Neuronal stem cell (in vitro differentiated cells): Measurements from ENCODE around the gene MITF.

Experiments used
- DNase-seq: peaks from one replicate; pipeline ENCODE4 v3.0.0-alpha.2; 2013; ENCODE audit warnings: low spot score
- H2AFZ ChIP-seq: one replicate; pipeline ENCODE4 v1.6.1; 2013; ENCODE audit warnings: mild to moderate bottlenecking, low read length, inconsistent platforms
- H2AK5ac ChIP-seq: 2 replicates; pipeline ENCODE4 v1.6.1; 2013; ENCODE audit warnings: low read depth, mild to moderate bottlenecking, inconsistent platforms, low read length, moderate library complexity, mixed read lengths
- H2BK120ac ChIP-seq: 2 replicates; pipeline ENCODE4 v1.6.1; 2013; ENCODE audit warnings: low read depth, mild to moderate bottlenecking, inconsistent platforms, low read length, moderate library complexity, mixed read lengths
- H2BK12ac ChIP-seq: one replicate; pipeline ENCODE4 v1.6.1; 2013; ENCODE audit warnings: low read length, inconsistent platforms
- H2BK15ac ChIP-seq: 2 replicates; pipeline ENCODE4 v1.6.1; 2013; ENCODE audit warnings: mild to moderate bottlenecking, low read length, inconsistent platforms, mixed read lengths
- H2BK5ac ChIP-seq: one replicate; pipeline ENCODE4 v1.6.1; 2013; ENCODE audit warnings: inconsistent platforms, mild to moderate bottlenecking, low read length, moderate library complexity
- H3K14ac ChIP-seq: one replicate; pipeline ENCODE4 v1.6.1; 2013; ENCODE audit warnings: low read length, inconsistent platforms
- H3K18ac ChIP-seq: 2 replicates; pipeline ENCODE4 v1.6.1; 2013; ENCODE audit warnings: low read length, inconsistent platforms
- H3K23ac ChIP-seq: 2 replicates; pipeline ENCODE4 v1.6.1; 2013; ENCODE audit warnings: low read depth, mild to moderate bottlenecking, mixed read lengths, low read length, inconsistent platforms; ENCODE audit not compliant: poor library complexity
- H3K27ac ChIP-seq: replicated peaks from 3 replicates; pipeline ENCODE4 v1.5.1; 2013; ENCODE audit warnings: low read length, inconsistent platforms
- H3K27me3 ChIP-seq, 3 experiments: 2 replicates each; pipeline ENCODE4 v1.6.1; 2013; ENCODE audit warnings: low read length in 3 of 3, mild to moderate bottlenecking in 2 of 3, inconsistent platforms in 1 of 3, low read depth in 1 of 3, mixed read lengths in 1 of 3, moderate library complexity in 1 of 3; ENCODE audit not compliant: control insufficient read depth in 3 of 3, insufficient read depth in 3 of 3
- H3K36me3 ChIP-seq, 2 donors: replicated peaks in 1 of 2; 2 replicates each; pipeline ENCODE4 v1.6.1; 2013; ENCODE audit warnings: low read length in 2 of 2; ENCODE audit not compliant: control insufficient read depth in 2 of 2, insufficient read depth in 2 of 2
- H3K4ac ChIP-seq: 2 replicates; pipeline ENCODE4 v1.6.1; 2013; ENCODE audit warnings: inconsistent platforms, mild to moderate bottlenecking, low read length, moderate library complexity
- H3K4me1 ChIP-seq, 2 donors: 1 replicate in 1 of 2; 2 replicates in 1 of 2; pipeline ENCODE4 v1.6.1; 2013; ENCODE audit warnings: low read length in 2 of 2, low read depth in 1 of 2; ENCODE audit not compliant: control insufficient read depth in 2 of 2, insufficient read depth in 1 of 2
- H3K4me2 ChIP-seq: one replicate; pipeline ENCODE4 v1.6.1; 2013; ENCODE audit warnings: mild to moderate bottlenecking, low read length, inconsistent platforms; ENCODE audit not compliant: insufficient read depth, poor library complexity, severe bottlenecking
- H3K4me3 ChIP-seq, 2 donors: 2 replicates each; pipeline ENCODE4 v1.5.1; 2013; ENCODE audit warnings: low read length in 2 of 2, mild to moderate bottlenecking in 2 of 2, inconsistent platforms in 1 of 2, moderate library complexity in 1 of 2
- H3K79me1 ChIP-seq: one replicate; pipeline ENCODE4 v1.6.1; 2013; ENCODE audit warnings: low read depth, mild to moderate bottlenecking, inconsistent platforms, low read length, moderate library complexity
- H3K9ac ChIP-seq: one replicate; pipeline ENCODE4 v1.6.1; 2013; ENCODE audit warnings: mild to moderate bottlenecking, low read depth, low read length, inconsistent platforms; ENCODE audit not compliant: poor library complexity
- H3K9me3 ChIP-seq, 2 donors: replicated peaks in 1 of 2; 2 replicates each; pipeline versions ENCODE3 to v1.6.1; 2013; ENCODE audit warnings: low read length in 2 of 2, mild to moderate bottlenecking in 2 of 2, inconsistent platforms in 1 of 2, low read depth in 1 of 2, mixed read lengths in 1 of 2, moderate library complexity in 1 of 2; ENCODE audit not compliant: control insufficient read depth in 2 of 2, insufficient read depth in 1 of 2
- H4K8ac ChIP-seq: one replicate; pipeline ENCODE4 v1.6.1; 2013; ENCODE audit warnings: low read depth, mild to moderate bottlenecking, inconsistent platforms, low read length, moderate library complexity
- H4K91ac ChIP-seq: one replicate; pipeline ENCODE4 v1.6.1; 2013; ENCODE audit warnings: low read length, low read depth, mild to moderate bottlenecking, inconsistent platforms; ENCODE audit not compliant: poor library complexity
- WGBS, 2 donors: extraction: QIAGEN DNeasy Blood & Tissue Kit; methylation state at CpG; one replicate each; pipeline ENCODE4 v1.1.7; 2013; ENCODE audit warnings: missing lambda C conversion rate in 2 of 2, mixed read lengths in 1 of 2; ENCODE audit not compliant: insufficient read length in 2 of 2, insufficient replicate concordance in 1 of 2; ENCODE audit errors: extremely low coverage in 2 of 2; 5-methylcytosine and 5-hydroxymethylcytosine counted together

Gene MITF

DNA sequence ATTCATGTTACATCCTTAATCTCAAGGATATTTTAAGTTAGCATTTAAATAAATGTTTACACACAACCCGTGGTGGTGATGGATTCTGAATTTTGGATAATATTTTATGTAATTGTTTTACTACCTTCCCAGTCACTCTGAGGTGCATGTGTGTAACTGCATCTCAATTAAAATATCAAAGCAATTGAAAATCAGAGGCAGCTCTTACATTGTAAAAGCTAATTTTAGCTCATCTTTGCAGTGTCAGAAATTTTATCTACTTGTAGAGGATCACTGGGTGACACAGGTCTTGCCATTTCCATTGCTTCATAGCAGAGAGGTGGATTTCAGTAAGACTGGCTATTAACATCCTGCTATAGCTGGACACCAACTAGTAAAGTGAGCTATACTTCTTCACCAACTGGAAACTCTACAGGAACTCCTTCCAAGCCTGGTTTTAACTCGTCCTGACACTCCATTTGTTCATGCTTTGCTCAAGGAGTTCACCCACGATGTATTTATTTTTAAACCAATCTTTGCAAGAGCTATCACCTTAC lies 19.6 kb upstream of the MITF start:
- no peak overlapping the region for H3K9ac ChIP-seq
- no CpG with 5 or more reads among the region's 3 CpGs for WGBS, 2 donors

DNA sequence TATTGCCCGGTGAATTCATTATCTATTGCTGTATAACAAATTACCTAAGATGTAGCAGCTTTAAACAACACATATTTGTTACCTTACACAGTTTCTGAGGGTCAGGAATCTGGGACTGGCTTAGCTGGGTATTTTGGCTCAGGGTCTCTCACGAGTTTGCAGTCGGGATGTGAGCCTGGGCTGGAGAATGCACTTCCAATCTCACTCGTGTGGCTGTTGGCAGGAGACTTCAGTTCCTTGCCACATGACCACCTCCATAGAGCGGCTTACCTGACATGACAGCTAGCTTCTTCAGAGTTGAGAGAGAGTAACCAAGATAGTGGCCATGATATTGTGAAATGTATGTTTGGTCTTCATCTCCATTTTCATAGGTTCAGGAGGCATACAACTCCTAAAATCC lies 18.4 kb upstream of the MITF start:
- H3K9ac ChIP-seq: no peak overlapping the region
- H3K27ac ChIP-seq: no peak overlapping the region
- no peaks in the 10 kb centered on the region for H3K79me1 ChIP-seq
- no peak overlapping the region for H3K4ac ChIP-seq
- no peak overlapping the region for H3K23ac ChIP-seq
- H2AFZ ChIP-seq: no peak overlapping the region
- H3K18ac ChIP-seq: no peak overlapping the region
- H3K14ac ChIP-seq: no peak overlapping the region
- H4K8ac ChIP-seq: no peak overlapping the region
- H3K4me1 ChIP-seq: no peaks in the 10 kb centered on the region
- H3K27me3 ChIP-seq: no peaks in the 10 kb centered on the region
- no peak overlapping the region for H3K4me3 ChIP-seq
- H3K36me3 ChIP-seq: no peaks in the 10 kb centered on the region
- no peak overlapping the region for H2BK15ac ChIP-seq
- no peak overlapping the region for H2BK12ac ChIP-seq
- no peak overlapping the region for H4K91ac ChIP-seq
- no peak overlapping the region for H2BK120ac ChIP-seq
- no peak for DNase-seq
- H2AK5ac ChIP-seq: no peak overlapping the region
- H2BK5ac ChIP-seq: no peak overlapping the region
- no CpG with 5 or more reads among the region's 5 CpGs for WGBS, 2 donors
- H3K4me2 ChIP-seq: no peak overlapping the region
- no peaks in the 10 kb centered on the region for H3K9me3 ChIP-seq

More for the DNA sequence above, 19.6 kb upstream of the MITF start:
- Histone ChIP-seq H3K4me2 (no peak overlapping the region), H3K79me1 (no peaks in the 10 kb centered on the region), H3K27me3 (no peaks in the 10 kb centered on the region), H2BK120ac (no peak overlapping the region), H4K91ac (no peak overlapping the region), H3K14ac (no peak overlapping the region), H3K9me3 (no peaks in the 10 kb centered on the region), H3K23ac (no peak overlapping the region), H3K27ac (no peak overlapping the region), H3K4me3 (no peak overlapping the region), H2BK12ac (no peak overlapping the region), H4K8ac (no peak overlapping the region), H2BK15ac (no peak overlapping the region), H3K18ac (no peak overlapping the region), H3K36me3 (no peaks in the 10 kb centered on the region), H3K4ac (no peak overlapping the region), H2AK5ac (no peak overlapping the region), H2BK5ac (no peak overlapping the region), H2AFZ (no peak overlapping the region), H3K4me1 (no peaks in the 10 kb centered on the region)
- no peak for DNase-seq

DNA sequence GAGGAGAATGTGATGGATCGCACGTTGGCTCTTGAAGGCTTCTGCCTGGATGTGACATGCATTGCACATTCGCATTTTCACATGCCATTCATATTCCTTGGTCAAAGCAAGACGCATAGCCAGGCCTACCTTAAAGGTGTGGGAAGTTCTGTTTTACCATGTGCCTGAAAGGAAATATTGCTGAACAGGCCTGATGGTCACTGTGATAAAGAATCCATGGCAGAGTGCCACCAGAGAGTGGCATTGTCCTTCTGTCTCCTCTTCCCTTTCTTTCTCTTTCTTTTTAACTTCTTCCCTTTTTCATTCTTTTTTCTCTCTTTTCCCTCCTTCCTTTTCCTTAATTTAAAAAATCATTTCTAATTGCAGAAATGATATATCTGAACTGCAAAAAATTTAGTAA lies 15.9 kb upstream of the MITF start:
- WGBS, 2 donors: no CpG with 5 or more reads among the region's 4 CpGs
- Histone ChIP-seq H3K4me1 (no peaks in the 10 kb centered on the region), H3K27me3 (no peaks in the 10 kb centered on the region), H2AFZ (no peak overlapping the region), H3K4me3 (no peak overlapping the region), H3K14ac (no peak overlapping the region), H4K91ac (no peak overlapping the region), H2BK12ac (no peak overlapping the region), H3K23ac (no peak overlapping the region), H2BK15ac (no peak overlapping the region), H3K4me2 (no peak overlapping the region), H2BK120ac (no peak overlapping the region), H3K9ac (no peak overlapping the region), H3K36me3 (no peaks in the 10 kb centered on the region), H2BK5ac (no peak overlapping the region), H3K79me1 (peaks cover 2% of the 10 kb centered on the region), H3K4ac (no peak overlapping the region), H3K27ac (no peak overlapping the region), H4K8ac (no peak overlapping the region), H3K9me3 (no peaks in the 10 kb centered on the region), H2AK5ac (no peak overlapping the region), H3K18ac (no peak overlapping the region)
- no peak for DNase-seq

DNA sequence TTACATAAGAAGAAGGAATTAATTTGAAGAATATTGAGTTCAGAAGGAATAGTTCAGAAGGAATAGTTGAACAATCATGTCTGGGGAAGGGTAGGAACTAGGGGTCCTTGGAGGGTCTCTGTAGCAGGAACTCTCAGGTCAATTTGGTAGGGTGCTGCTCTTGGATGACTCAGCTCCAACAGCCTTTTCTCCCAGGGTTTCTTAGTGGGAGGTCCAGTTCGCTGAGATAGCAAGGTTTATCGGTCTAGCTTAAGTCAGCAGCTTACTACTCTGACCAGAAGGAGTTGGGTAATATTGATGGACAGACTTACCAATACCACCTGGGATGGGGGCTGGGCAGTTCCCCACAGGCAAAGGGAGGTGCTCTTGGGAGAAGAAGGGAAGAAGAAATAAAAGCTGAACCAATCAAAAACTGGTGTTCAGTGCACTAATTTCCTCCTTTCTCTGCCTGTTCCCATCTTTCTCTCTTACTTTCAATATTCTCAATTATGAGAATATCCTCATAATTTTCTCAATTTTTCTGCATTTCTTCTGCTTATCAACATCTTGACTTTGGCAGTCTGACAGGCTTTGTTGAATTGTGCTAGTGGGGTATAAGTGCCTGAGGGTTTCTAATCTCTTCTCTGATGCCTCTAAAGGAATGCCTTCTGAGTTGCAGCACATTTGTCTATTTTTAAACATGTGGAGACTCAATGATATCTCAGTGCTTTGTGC lies 14.4 kb upstream of the MITF start:
- Histone ChIP-seq H3K27ac (no peak overlapping the region), H3K9me3 (no peaks in the 10 kb centered on the region), H2BK120ac (no peak overlapping the region), H3K4me1 (no peaks in the 10 kb centered on the region), H3K23ac (no peak overlapping the region), H2AFZ (no peak overlapping the region), H3K9ac (no peak overlapping the region), H3K14ac (no peak overlapping the region), H2AK5ac (no peak overlapping the region), H3K27me3 (no peaks in the 10 kb centered on the region), H3K36me3 (no peaks in the 10 kb centered on the region), H2BK15ac (no peak overlapping the region), H4K91ac (no peak overlapping the region), H3K18ac (no peak overlapping the region), H4K8ac (no peak overlapping the region), H2BK12ac (no peak overlapping the region), H3K4me2 (no peak overlapping the region), H3K4ac (no peak overlapping the region), H2BK5ac (no peak overlapping the region), H3K79me1 (peaks cover 2% of the 10 kb centered on the region), H3K4me3 (no peak overlapping the region)
- DNase-seq: no peak
- no CpG with 5 or more reads among the region's 2 CpGs for WGBS, 2 donors
